Cardiac fibroblast (primary cell): ENCODE data around the gene TSSK2.

Experiments used
- DNase-seq, 2 donors: peaks; one replicate each; pipeline versions ENCODE4 v3.0.0 to v3.0.0-alpha.2; 2010; ENCODE audit warnings: low read depth in 2 of 2
- H3K4me3 ChIP-seq, 2 donors: replicated peaks in 1 of 2; 1 replicate in 1 of 2; 2 replicates in 1 of 2; pipeline ENCODE4 v1.5.1; 2011; ENCODE audit warnings: low read depth in 2 of 2, low read length in 2 of 2, mild to moderate bottlenecking in 2 of 2, moderate library complexity in 1 of 2
- CTCF ChIP-seq: IDR thresholded peaks from one replicate; pipeline ENCODE4 v1.5.1; 2011; ENCODE audit warnings: low read depth, mild to moderate bottlenecking, low read length, inconsistent platforms

Gene TSSK2

GRCh38 chr22:19148417-19149046 is 17.4 kb downstream of the TSSK2 start:
- no peak for TF ChIP-seq CTCF
- no peak for DNase-seq
- no peak overlapping the region for H3K4me3 ChIP-seq

DNA sequence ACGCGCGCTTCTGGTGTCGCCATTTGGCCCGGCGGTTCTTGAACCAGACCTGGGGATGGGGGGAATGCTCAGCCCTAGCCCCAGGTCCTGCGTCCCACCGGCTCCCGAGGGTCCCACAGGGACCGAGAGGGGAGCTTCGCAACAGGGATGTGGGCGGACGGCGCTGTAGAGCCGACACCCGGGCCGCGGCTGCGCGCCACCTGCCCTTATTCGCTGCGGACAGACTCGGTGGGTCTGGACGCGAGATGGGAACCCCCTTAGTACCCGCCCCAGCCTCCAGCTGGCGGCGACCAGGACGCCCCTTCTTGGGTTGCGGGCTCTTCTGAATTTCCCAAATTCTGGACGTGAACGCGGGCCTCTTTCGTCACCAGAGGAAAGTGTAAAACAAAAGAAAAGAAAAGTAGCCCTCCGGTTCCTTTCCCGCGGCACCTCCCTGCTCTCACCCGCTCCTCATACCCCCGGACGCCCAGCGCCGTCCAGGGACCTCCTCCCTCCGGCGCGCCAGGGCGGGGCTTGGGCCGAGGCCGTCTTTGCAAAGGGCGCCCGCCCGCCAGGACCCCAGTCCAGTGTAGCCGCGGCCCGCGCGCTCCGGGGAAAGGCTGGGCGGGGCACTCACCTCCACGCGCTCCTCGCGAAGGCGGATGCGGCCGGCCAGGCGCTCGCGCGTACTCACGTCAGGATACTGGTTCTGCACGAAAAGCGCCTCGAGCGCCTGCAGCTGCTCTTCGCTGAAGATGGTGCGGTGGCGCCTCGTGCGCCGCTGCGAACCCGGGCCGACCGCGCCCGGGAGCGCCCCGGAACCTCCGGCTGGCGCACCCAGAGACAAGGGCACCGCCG is 18.2 kb downstream of the TSSK2 start:
- DNase-seq = no peak
- no peak overlapping the region for H3K4me3 ChIP-seq
- no peak for TF ChIP-seq CTCF

DNA sequence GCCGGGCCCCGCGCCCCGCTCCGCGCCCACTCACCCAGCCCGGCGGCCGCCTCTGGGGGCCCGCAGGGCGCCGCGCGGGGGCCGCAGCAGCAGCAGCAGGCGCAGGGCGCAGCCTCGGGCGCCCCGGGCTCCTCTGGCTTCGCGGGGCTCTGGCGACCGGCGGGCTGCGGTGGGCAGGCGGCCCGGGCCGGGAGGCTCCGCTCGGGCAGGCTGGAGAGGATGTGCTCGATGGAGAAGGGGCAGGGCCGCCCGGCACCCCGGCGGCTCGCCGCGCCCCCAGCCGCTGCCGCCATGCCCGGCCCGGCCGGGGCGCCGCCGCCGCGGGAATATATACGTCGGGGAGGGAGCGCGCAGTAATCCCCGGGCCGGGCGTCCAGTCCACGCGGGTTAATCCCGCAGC is 18.9 kb downstream of the TSSK2 start, which contains the start of gene GSC2:
TSS of gene GSC2 (minus strand) at position 302 of the 400 bp plus-strand sequence. CDS start at position 293, 9 bp downstream.
- H3K4me3 ChIP-seq = no peak within 1 kb of the TSS
- no peak for TF ChIP-seq CTCF
- no peak for DNase-seq

DNA sequence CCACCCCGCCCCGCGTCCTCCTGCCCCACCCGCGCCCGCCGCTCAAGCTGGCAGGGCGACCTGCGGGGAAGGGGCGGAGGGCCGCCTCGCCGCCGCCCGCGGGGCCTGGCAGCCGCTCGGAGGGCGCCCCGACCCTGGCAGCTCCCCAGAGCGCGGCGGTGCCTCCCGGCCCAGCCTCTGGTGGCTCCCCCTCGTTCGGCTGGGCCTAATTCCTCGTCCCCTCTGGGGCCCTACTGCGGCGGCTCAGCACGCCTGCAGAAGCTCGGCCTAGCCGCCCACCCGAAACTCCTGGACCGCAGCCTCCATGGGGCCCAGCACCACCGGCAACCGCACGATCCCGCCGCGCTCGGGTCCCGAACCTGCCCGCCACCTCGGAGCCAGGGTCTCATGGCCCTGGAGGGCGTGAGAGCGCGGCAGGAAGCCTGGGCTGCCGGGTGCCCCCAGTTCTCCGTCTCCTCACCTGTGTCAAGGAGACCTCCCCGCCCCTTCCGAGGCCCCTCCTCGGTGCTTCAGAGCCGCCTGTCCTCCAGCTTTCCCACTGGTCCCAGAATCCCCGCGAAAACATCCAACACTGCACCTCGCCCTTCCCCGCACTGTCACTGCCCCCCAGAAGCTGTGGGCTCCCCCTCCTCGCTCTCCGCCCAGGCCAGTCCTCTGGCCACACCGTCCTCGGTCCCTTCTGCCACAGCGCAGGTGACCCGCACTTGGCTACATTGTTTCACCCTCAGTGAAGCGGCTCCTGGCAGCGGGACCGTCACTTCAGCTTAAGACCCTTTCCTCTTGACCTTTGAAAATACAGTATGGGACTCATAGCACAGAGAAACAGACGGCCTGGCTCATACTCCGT is 19.6 kb downstream of the TSSK2 start:
- no peak for DNase-seq
- TF ChIP-seq CTCF = no peak
- H3K4me3 ChIP-seq = no peak overlapping the region

DNA sequence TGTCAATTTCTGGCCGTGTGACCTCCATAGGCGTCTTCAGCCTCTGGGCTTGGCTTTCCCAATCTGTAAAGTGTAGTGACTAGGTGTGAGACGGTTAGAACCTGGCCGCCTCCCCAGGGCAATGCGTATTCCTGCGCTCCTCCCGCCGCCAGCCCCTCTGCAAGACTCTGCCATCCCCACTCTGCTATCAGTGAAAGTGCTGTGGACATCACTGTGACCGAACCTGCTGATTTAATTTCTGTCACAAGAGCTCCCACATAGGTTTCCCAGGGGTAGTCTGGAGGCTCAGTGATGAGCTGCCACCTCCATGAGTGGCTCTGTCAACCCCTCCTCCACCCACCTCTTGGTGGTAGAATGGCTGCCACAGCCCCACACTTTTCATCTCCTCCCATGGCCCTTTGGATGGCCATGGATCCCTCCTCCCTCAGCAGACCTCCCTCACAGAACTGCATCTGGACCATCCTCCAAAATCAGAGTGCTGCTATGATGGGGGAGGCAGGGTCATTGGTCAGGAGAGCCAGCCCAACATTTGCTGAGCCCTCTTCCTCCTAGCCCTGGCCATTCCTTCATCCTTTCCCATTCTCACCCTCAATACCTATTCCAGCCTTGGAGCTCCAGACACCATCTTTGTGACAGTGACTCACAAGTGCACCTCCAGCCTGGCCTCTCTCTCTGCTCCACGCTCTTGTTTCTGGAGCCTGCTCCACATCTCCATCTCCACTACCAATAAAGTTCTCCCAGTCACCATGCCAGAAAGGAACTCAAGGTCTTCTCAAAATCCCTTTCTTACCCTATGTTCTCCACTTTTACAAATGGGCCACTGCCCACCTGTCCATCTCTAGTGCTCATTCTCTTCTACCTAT is 20.5 kb downstream of the TSSK2 start:
- no peak overlapping the region for H3K4me3 ChIP-seq
- no peak for TF ChIP-seq CTCF
- no peak for DNase-seq
